Measurements from ENCODE around the gene TGFBR3.

DNA sequence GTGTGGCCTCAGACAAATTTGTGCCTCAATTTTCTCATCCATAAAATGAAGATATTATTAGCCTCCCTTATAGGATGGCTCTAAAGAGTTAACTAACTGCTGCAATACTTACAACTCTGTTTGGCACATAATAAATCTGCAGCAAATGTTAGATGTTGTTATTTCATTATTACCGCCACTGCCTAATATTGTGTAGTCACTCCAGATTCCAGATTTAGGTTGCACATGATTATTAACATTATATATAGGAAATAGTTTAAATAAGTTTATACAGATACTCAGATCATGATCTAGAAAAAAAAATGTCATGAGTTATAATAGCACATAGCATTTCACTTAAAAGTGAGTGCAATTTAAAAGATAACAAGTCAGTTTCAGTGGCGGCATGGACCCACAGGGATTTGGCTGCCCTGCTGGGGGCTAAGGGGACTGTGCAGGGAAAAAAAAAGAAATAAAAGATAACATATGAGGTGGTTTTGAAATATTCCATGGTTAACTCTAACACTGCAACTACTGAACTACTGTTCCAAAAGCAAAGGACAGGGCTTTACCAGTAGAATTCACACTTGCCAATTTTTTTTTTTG is 170.4 kb downstream of the TGFBR3 start:
- no peak for TF ChIP-seq POLR2A (IDR thresholded peaks at IDR 0.05; ENCODE audit: insufficient read depth in 1 of 2, low read depth in 2 of 2, low read length in 2 of 2)
- no peak for TF ChIP-seq MYC (CRISPR knock-in tag; IDR thresholded peaks at IDR 0.05; ENCODE audit: borderline replicate concordance)
- TF ChIP-seq ZNF589 (CRISPR knock-in tag; conservative IDR thresholded peaks at IDR 0.05), result no peak
- TF ChIP-seq TCF7 (IDR thresholded peaks at IDR 0.05; ENCODE audit: low read depth), result no peak
- TF ChIP-seq CEBPB (IDR thresholded peaks at IDR 0.05; ENCODE audit: borderline replicate concordance, low read depth, low read length), result no peak
- TF ChIP-seq, protein P1, sequence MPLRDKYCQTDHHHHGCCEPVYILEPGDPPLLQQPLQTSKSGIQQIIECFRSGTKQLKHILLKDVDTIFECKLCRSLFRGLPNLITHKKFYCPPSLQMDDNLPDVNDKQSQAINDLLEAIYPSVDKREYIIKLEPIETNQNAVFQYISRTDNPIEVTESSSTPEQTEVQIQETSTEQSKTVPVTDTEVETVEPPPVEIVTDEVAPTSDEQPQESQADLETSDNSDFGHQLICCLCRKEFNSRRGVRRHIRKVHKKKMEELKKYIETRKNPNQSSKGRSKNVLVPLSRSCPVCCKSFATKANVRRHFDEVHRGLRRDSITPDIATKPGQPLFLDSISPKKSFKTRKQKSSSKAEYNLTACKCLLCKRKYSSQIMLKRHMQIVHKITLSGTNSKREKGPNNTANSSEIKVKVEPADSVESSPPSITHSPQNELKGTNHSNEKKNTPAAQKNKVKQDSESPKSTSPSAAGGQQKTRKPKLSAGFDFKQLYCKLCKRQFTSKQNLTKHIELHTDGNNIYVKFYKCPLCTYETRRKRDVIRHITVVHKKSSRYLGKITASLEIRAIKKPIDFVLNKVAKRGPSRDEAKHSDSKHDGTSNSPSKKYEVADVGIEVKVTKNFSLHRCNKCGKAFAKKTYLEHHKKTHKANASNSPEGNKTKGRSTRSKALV (CRISPR knock-in tag; IDR thresholded peaks at IDR 0.05), result no peak
- no peak for TF ChIP-seq KDM4B (CRISPR knock-in tag; IDR thresholded peaks at IDR 0.05)
- TF ChIP-seq, protein P2, sequence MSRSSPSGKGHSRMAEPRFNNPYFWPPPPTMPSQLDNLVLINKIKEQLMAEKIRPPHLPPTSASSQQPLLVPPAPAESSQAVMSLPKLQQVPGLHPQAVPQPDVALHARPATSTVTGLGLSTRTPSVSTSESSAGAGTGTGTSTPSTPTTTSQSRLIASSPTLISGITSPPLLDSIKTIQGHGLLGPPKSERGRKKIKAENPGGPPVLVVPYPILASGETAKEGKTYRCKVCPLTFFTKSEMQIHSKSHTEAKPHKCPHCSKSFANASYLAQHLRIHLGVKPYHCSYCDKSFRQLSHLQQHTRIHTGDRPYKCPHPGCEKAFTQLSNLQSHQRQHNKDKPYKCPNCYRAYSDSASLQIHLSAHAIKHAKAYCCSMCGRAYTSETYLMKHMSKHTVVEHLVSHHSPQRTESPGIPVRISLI (CRISPR knock-in tag; IDR thresholded peaks at IDR 0.05; ENCODE audit: borderline replicate concordance), result no peak
- TF ChIP-seq HOXD1 (CRISPR knock-in tag; IDR thresholded peaks at IDR 0.05), result no peak
- no peak for TF ChIP-seq FOSL1 (CRISPR knock-in tag; IDR thresholded peaks at IDR 0.05; ENCODE audit: borderline replicate concordance)
- TF ChIP-seq ZNF558 (CRISPR knock-in tag; IDR thresholded peaks at IDR 0.05; ENCODE audit: borderline replicate concordance), result no peak
- TF ChIP-seq ZNF747 (CRISPR knock-in tag; IDR thresholded peaks at IDR 0.05; ENCODE audit: borderline replicate concordance), result no peak
- no peak for TF ChIP-seq JUN (CRISPR knock-in tag; IDR thresholded peaks at IDR 0.05)
- TF ChIP-seq RAD21 (CRISPR knock-in tag; IDR thresholded peaks at IDR 0.05), result no peak
